ENCODE data around the gene RPS15. TPM values are rescaled to one million over a fixed set of nuclear protein-coding genes. Genes with fewer than 3 reads are reported as not detected.

Gene RPS15
- total RNA-seq, 1 donor from 2014 or later = 614 TPM

DNA sequence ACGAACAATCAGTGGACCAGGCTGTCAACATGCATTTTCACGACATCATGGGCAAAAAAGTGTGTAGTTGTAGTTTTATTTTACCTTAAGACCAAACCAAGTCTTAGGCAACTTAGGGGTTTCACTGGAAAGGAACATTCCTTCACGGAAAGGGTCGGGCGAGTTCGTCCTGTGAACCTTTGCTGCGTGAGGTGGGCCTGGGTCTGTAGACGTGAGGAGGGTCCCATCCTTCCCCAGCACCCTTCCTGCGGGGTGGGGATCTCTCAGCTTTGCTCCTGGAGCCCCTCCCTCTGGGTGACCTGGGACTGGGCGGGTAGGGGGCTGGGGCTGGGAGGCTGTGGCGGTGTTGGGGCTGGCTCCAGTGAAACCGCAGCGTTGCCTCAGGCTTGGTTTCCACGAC, 12.3 kb upstream of the RPS15 start:
- H3K4me3 Mint-ChIP-seq (ENCODE audit: unreplicated experiment) = no peak overlapping the region
- H3K9me3 Mint-ChIP-seq (ENCODE audit: low read depth) = no peaks in the 10 kb centered on the region
- no peak for TF ChIP-seq CTCF (IDR thresholded peaks at IDR 0.05)
- H3K36me3 Mint-ChIP-seq (ENCODE audit: low read depth) = peaks cover 11% of the 10 kb centered on the region
- no peak for DNase-seq (ENCODE audit: low spot score)
- H3K27me3 Mint-ChIP-seq (ENCODE audit: low read depth) = no peaks in the 10 kb centered on the region
- no peak overlapping the region for H3K27ac Mint-ChIP-seq (ENCODE audit: unreplicated experiment)
- no peaks in the 10 kb centered on the region for H3K4me1 Mint-ChIP-seq (ENCODE audit: low read depth)

DNA sequence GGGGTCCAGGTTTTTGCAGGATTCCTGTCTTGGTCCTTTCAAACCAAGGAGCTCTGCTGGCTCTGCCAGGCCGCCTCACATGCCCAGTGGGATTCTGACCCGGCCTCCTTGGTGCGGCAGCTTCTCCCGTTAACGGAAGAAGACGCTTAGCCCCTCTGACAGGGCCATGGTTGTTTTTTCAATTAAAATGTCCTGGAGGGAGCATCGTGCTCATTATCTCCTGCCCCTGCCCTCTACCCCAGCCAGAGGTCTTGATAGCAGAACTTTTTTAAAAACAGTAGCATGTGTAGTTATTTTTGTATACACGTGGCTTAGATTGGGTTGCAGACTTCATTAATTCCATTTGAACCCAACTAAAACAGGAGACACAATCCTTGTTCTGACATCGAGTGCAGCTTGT, 11.5 kb upstream of the RPS15 start:
- Mint-ChIP-seq H3K27ac (ENCODE audit: unreplicated experiment) (no peak overlapping the region), H3K4me3 (ENCODE audit: unreplicated experiment) (no peak overlapping the region), H3K27me3 (ENCODE audit: low read depth) (no peaks in the 10 kb centered on the region), H3K4me1 (ENCODE audit: low read depth) (no peaks in the 10 kb centered on the region), H3K9me3 (ENCODE audit: low read depth) (no peaks in the 10 kb centered on the region), H3K36me3 (ENCODE audit: low read depth) (peaks cover 11% of the 10 kb centered on the region)
- TF ChIP-seq CTCF (IDR thresholded peaks at IDR 0.05) = no peak
- no peak for DNase-seq (ENCODE audit: low spot score)

DNA sequence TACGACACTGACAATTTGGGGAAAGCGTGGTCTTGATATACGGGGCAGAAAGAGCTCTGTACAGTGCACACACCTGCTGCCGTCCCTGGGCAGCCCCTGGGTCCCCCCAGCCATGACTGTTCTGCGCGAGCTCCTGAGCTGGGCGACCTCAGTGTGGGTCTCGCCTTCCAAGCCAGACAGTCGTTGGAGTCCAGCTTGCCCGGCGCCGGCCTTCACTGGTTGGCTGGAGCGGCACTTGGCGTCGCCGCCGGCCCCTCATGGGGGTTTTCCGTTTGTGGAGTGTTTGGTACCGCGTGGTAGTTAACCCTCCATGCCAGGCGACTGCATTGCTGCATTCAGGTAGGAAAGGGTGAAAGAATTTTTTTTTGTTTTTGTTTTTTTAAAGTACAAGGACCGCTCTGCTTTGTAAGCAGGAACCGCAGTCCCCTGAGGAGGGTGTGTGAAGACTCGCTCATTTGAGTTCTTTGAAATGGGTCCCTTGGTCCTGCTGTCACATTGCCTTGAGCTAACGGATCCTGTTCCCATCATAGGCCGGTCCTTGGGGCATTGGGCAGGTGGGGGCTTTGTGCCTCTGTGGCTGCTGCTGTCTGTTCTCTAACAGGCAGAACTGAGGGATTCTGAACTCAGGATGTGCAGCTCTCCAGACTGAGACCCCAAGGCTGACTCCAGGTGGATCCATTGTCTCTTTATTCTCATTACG, 10.8 kb upstream of the RPS15 start:
- peaks cover 11% of the 10 kb centered on the region for H3K36me3 Mint-ChIP-seq (ENCODE audit: low read depth)
- H3K4me3 Mint-ChIP-seq (ENCODE audit: unreplicated experiment) = no peak overlapping the region
- H3K4me1 Mint-ChIP-seq (ENCODE audit: low read depth) = no peaks in the 10 kb centered on the region
- H3K27ac Mint-ChIP-seq (ENCODE audit: unreplicated experiment) = no peak overlapping the region
- no peak for TF ChIP-seq CTCF (IDR thresholded peaks at IDR 0.05)
- H3K27me3 Mint-ChIP-seq (ENCODE audit: low read depth) = no peaks in the 10 kb centered on the region
- DNase-seq (ENCODE audit: low spot score) = no peak
- H3K9me3 Mint-ChIP-seq (ENCODE audit: low read depth) = no peaks in the 10 kb centered on the region

DNA sequence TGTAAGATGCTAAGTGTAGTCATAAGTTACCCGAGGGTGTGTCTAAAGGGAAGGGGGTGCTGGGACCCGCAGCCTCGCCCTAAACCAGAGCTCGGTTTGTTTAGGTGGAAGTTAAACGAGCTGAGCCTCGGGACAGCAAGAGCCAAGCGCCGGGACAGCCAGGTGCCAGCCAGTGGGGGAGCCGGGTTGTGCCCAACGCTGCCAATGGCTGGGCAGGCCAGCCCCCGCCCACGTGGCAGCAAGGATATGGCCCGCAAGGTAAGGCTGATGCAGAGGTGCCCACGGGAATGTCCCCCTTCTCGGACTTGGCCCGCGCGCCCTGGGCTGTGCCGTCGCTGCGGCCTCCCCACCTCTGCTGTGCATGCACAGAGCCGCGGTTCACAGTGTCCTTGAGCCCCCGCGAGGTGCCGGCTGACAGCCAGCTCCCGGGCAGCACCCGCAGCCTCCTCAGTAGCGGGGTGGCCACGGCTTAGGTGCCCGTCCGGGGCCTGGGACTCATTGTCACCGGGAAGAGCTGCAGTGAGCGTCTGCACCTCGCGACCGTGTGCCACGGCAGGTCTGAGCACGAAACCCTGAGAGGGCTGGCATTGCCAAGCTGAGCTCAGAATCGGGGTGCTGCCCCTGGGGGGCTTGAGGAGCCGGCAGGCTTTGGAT, 9.3 kb upstream of the RPS15 start:
- H3K9me3 Mint-ChIP-seq (ENCODE audit: low read depth) = no peaks in the 10 kb centered on the region
- no peak overlapping the region for H3K4me3 Mint-ChIP-seq (ENCODE audit: unreplicated experiment)
- H3K36me3 Mint-ChIP-seq (ENCODE audit: low read depth) = peaks cover 5% of the 10 kb centered on the region
- TF ChIP-seq CTCF (IDR thresholded peaks at IDR 0.05) = no peak
- H3K27me3 Mint-ChIP-seq (ENCODE audit: low read depth) = no peaks in the 10 kb centered on the region
- no peaks in the 10 kb centered on the region for H3K4me1 Mint-ChIP-seq (ENCODE audit: low read depth)
- DNase-seq (ENCODE audit: low spot score) = peak; percentile 86
- H3K27ac Mint-ChIP-seq (ENCODE audit: unreplicated experiment) = no peak overlapping the region

- no peaks in the 10 kb centered on the region for H3K27me3 Mint-ChIP-seq (ENCODE audit: low read depth)
- no peak overlapping the region for H3K4me3 Mint-ChIP-seq (ENCODE audit: unreplicated experiment)
- no peak for TF ChIP-seq CTCF (IDR thresholded peaks at IDR 0.05)
- H3K4me1 Mint-ChIP-seq (ENCODE audit: low read depth) = no peaks in the 10 kb centered on the region
- no peak for DNase-seq (ENCODE audit: low spot score)
- H3K36me3 Mint-ChIP-seq (ENCODE audit: low read depth) = peaks cover 5% of the 10 kb centered on the region
- no peaks in the 10 kb centered on the region for H3K9me3 Mint-ChIP-seq (ENCODE audit: low read depth)
- H3K27ac Mint-ChIP-seq (ENCODE audit: unreplicated experiment) = no peak overlapping the region
Observed at GRCh38 chr19:1429750-1430149, 8.4 kb upstream of the RPS15 start.

Data from chondrocyte (in vitro differentiated cells).